Stimulated activated CD8-positive, alpha-beta memory T cell treated with anti-CD3 and anti-CD28 coated beads, Interleukin-15, amount 100 ng/mL, for 4 hours (primary cell): ENCODE results near the gene CXCL12.

Experiments used
- DNase-seq, 2 donors: peaks; one replicate each; pipeline ENCODE4 v3.0.0-alpha.2; 2020; ENCODE audit warnings: low read depth in 2 of 2

CXCL12 gene

GRCh38 chr10:44334091-44334490, 50.8 kb downstream of the CXCL12 start:
- DNase-seq, result no peak

DNA sequence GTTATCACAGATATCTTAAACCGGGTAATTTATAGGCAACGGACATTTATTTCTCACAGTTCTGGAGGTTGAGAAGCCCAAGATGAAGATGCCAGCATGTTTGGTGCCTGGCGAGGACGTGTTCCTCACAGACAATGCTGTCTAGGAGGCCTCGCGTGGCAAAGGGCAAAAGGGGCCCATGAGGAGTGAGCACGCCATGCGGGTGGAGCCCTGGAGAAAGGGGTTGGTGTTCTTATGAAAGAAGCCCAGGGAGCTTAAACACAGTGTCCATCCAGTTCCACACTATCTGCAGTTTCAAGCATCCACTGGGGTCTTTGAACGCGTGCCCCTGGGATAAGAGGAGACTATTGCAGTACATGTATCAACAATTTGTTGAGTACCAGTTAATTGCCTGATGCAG, 51.4 kb downstream of the CXCL12 start:
- DNase-seq, result no peak

GRCh38 chr10:44332465-44332864, 52.4 kb downstream of the CXCL12 start:
- DNase-seq, result no peak

DNA sequence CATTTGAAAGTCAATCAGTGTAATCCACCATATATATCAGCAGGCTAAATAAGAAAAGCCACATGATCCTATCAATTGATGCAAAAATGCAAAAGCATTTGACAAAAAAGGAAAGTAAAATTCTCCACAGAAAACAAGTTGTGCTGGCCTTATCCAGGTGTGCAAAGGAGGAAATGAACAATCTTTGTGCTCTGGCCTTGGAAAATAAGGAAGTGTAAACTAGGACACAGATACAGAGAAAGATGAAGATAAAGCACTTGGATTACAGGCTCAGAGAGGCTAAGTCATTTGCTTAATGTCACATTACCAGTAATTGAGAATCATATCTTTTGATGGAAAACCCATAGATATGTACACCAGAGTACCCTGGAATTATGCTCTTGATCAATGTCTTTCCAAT, 54.5 kb downstream of the CXCL12 start:
- no peak for DNase-seq

GRCh38 chr10:44327461-44327860, 57.4 kb downstream of the CXCL12 start:
- DNase-seq, result no peak
